Daoy (cell line): ENCODE data around the gene FAM222A. TPM values are rescaled to one million over a fixed set of nuclear protein-coding genes. Genes with fewer than 3 reads are reported as not detected.

Experiments
- DNase-seq: peaks from one replicate; pipeline ENCODE4 v3.0.0-alpha.2; 2015; ENCODE audit warnings: low read depth
- total RNA-seq: library from RNA; depleted of rRNA; stranded (reverse); fragments of >200 nt; shearing (Covaris generic); gene quantifications from 2 replicates; pipeline ENCODE4 v1.2.3, GENCODE V29; 2014; rRNA removed

Gene FAM222A
- total RNA-seq, result 1.0 and 2.4 TPM in 2 replicates

- peak; percentile 97 for DNase-seq
Observed at GRCh38 chr12:109713187-109714070, at the start of gene FAM222A. TSS of gene FAM222A (plus strand) at chr12:109713825. CDS start at chr12:109744147, 30,322 bp downstream.

DNA sequence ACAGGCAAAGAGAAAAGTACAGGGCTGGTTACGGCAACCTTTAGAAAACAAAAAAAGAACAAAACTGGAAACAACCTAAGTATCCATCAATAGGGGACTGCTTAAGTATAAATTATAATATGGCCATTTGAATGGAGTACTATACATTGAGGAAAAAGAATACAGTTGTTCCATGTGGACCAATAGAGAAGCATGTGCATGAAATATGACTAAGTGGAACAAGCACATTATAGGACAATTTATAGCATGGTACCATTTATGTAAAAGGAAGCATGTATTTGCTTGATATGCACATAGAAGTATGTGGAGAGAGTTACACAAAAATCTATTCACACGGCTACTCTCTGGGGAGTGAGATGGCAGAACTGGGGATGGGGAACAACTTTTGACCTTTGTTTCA lies 49.2 kb upstream of the FAM222A start:
- DNase-seq, result no peak

DNA sequence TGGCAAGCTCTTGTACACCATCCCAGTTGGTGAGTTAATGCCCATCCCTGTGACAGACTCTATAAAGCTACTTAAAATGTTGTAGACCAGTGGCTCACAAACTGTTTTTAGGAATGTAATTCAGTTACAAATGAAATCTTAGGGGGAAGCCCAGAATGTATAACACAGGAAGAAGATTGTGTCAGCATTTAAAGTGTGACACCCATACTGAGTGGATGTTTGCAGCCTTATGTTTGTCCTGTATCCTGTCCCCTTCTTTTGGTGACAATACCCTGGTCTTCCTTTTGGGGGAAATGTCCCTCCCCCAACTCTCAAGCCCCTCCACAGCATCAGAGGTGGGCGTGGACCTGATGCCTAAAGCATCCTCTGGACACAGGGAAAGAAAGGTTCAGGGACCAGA lies 47.6 kb upstream of the FAM222A start:
- no peak for DNase-seq

- DNase-seq, result no peak
Observed at GRCh38 chr12:109670731-109671130, 42.9 kb upstream of the FAM222A start.

- no peak for DNase-seq
Observed at GRCh38 chr12:109671502-109671901, 42.1 kb upstream of the FAM222A start.

- DNase-seq, result no peak
Observed at GRCh38 chr12:109673379-109673778, 40.2 kb upstream of the FAM222A start.

DNA sequence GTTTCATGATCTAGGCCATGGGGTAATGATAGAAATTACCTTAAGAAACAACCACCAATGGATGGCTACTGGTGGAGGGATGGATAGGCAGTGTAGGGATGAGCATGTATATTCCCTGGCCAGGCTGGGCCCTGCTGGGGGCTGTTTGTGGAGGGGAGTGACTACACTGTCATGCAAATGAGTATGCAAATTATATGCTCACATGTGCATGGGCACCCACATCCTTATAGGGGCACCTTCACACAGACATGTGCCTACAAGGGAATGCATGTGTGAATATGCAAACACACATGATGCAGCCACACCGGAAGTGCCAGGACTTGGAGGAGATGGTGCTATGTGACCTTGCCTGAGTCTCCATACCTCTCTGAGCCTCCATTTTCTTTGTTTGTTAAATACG lies 39.7 kb upstream of the FAM222A start:
- DNase-seq, result no peak

GRCh38 chr12:109675411-109675810 lies 38.2 kb upstream of the FAM222A start:
- DNase-seq, result no peak

- DNase-seq, result no peak
Observed at GRCh38 chr12:109677279-109677691, 36.3 kb upstream of the FAM222A start.

DNA sequence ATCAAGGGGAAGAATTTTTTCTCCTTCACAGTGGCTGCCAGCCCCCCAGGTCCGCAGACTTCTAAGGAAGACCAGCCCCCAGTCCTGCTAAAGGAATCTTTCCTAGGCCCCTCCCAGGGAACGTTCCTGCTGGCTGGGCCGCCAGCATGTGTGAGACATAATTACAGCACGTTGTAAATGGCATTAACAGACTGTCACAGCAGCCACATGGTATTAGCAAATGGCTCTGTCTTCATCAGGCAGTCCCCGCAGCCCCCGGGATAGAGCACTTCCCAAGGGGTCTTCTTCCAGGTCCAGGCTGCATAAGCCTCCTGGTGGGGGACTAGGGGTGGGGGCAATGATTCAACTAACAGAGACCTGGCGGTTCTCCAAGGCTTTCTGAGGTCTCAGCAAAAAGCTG lies 34.9 kb upstream of the FAM222A start:
- no peak for DNase-seq

DNA sequence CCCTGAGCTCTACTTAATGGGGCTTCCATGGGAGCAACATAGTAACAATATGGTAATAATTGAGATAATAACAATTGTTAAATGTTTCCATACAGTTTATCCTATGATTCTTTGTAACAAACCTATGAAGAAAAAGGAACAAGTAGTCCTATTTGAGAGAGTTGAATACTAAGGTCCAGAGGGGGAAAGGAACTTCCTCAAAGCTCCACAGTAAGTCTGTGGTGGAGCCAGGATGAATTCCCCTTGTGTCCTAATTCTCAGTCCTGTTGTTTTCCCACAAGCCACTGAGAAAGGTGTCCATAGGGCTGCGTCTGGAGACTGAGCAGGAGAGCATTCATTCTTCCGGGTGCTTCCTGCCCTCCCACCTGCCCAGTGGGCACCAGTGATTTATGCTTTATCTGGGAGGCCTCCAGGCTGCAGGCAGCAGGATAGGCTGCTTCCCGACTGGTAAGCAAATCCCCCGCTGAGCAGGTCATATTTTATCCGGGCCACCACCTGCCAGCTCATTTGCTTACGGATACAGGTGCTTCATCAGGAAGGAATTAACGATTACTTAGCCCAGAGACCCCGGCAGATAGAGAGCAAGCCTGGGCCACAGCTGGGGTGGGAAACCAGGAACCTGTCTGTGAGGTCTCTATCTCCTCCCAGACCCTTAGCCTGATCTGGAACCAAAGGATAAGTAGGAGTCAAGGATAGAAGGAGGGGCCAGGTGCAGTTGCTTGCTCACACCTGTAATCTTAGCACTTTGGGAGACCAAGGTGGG lies 33.9 kb upstream of the FAM222A start:
- DNase-seq, result no peak

- DNase-seq, result no peak
Observed at GRCh38 chr12:109680264-109681005, 33.2 kb upstream of the FAM222A start.

GRCh38 chr12:109681986-109682707 lies 31.5 kb upstream of the FAM222A start:
- DNase-seq, result no peak

DNA sequence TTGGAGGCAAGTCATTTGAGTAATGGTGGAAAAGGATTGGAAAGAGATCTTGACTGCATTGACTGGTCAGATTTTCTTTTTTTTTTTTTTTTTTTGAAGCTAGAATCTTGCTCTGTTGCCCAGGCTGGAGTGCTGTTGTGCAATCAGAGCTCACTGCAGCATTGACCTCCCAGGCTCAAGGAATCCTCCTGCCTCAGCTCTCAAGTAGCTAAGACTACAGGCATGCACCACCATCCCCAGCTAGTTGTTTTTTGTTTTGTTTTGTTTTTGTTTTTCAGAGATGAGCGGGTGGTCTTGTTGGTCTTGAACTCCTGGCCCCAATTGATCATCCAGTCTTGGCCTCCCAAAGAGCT lies 30.9 kb upstream of the FAM222A start:
- no peak for DNase-seq

DNA sequence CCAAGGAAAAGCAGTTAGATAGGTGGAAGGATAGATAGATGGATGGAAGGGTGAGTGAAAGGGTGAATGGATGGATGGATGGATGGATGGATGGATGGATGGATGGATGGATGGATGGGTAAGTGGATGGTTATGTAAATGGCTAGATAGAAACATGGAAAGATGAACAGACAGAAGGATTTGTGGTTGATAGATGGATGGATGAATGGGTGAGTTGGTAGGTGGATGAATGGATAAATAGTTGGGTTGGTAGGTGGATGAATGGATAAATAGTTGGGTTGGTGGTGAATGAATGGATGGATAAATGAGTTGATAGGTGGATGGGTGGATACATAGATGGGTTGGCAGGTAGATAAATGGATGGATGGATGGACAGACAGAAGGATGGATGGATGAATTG lies 30.3 kb upstream of the FAM222A start:
- no peak for DNase-seq

GRCh38 chr12:109685574-109686447 lies 27.8 kb upstream of the FAM222A start:
- DNase-seq, result no peak

- no peak for DNase-seq
Observed at GRCh38 chr12:109686523-109686922, 27.1 kb upstream of the FAM222A start.

DNA sequence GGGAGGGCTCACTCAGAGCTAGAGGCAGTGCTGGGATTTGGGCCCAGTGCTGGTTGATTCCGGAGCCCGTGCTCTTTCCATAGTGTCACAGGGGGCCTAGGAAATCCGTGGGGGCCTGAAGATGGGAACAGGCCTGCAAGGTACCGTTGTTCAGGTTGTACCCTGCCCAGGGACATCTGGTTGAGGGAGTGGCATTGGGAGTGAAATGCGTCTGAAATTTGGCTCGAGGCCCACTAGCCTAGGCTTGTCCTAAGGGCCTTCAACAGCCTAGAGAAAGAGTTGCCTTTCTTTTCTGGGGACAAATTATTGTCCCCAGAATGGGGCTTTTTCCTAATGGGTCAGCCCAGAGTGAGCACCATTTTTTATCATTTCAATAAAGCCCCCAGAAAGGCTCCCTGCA lies 26.4 kb upstream of the FAM222A start:
- no peak for DNase-seq

GRCh38 chr12:109689426-109689825 lies 24.2 kb upstream of the FAM222A start:
- DNase-seq, result no peak

- no peak for DNase-seq
Observed at GRCh38 chr12:109693160-109693559, 20.5 kb upstream of the FAM222A start.
